HCT116 (cell line): ENCODE data around the gene SMPDL3B. TPM values are rescaled to one million over a fixed set of nuclear protein-coding genes. Genes with fewer than 3 reads are reported as not detected.
"Not testable (repeated sequence)": the region's sequence is repeated elsewhere in the genome, so short reads cannot be mapped to it uniquely, and the experiment has no call there.

ENCODE experiments used
- ATAC-seq: fragments of 200-7000 bp; cut with Tn5 transposase; 2 replicates; pipeline ENCODE4 v1.9.1; 2020; ENCODE audit warnings: mild to moderate bottlenecking, moderate library complexity
- BruUV-seq: library from RNA; stranded (reverse); fragments of 400-500 nt; replicated peaks from 2 replicates; lab custom pipeline; 2021; lab: Mats Ljungman, UMichigan
- CTCF ChIA-PET: fragments of 300-600 bp; sonication (Branson Sonifier 250); formaldehyde crosslinking; loops from one replicate; lab custom pipeline; 2021; ENCODE audit warnings: antibody characterized with exemption; lab: Charles Lee
- POLR2A ChIA-PET: fragments of 300-600, 350-600 bp; sonication (Branson Sonifier 250); formaldehyde crosslinking; loops from one replicate; lab custom pipeline; 2021; ENCODE audit warnings: antibody characterized with exemption; lab: Charles Lee
- RAD21 ChIA-PET, 2 experiments: fragments of 300-600 bp; sonication (Branson Sonifier 250); formaldehyde crosslinking; loops; one replicate each; lab custom pipeline; 2023; ENCODE audit warnings: low total read pairs in 2 of 2; ENCODE audit not compliant: uncharacterized antibody in 2 of 2, unreplicated experiment in 2 of 2, low non-redundant PET in 1 of 2; lab: Charles Lee
- DNase-seq: peaks from one replicate; pipeline ENCODE4 v3.0.0-alpha.2; 2010; ENCODE audit warnings: low read depth, low spot score
- H2AFZ ChIP-seq: fragments of 200-600 bp; shearing (Covaris generic), sonication (generic); 2 replicates; pipeline ENCODE4 v1.6.1; 2017; ENCODE audit warnings: low read depth, mixed run types, mixed read lengths, antibody characterized with exemption, low read length; ENCODE audit not compliant: poor library complexity, severe bottlenecking
- H3K27ac ChIP-seq: 2 replicates; pipeline ENCODE4 v1.5.1; 2012; ENCODE audit warnings: low read depth, low read length
- H3K27me3 ChIP-seq: fragments of 200-600 bp; sonication (generic); 2 replicates; pipeline ENCODE4 v1.6.1; 2016; ENCODE audit warnings: mixed run types, low read length, mixed read lengths; ENCODE audit not compliant: insufficient read depth
- H3K36me3 ChIP-seq, 2 experiments: fragments of 200-500 bp in 1 of 2; fragments of 200-600 bp in 1 of 2; sonication (Bioruptor generic) in 1 of 2; sonication (generic) in 1 of 2; 2 replicates each; pipeline versions ENCODE4 v1.5.1 to v1.6.1; 2014 to 2016; ENCODE audit warnings: low read length in 2 of 2, inconsistent platforms in 1 of 2, mixed read lengths in 1 of 2, mixed run types in 1 of 2; ENCODE audit not compliant: insufficient read depth in 2 of 2, control insufficient read depth in 1 of 2
- H3K4me1 ChIP-seq, 2 experiments: fragments of 200-600 bp in 1 of 2; sonication (generic) in 1 of 2; 2 replicates each; pipeline versions ENCODE4 v1.5.1 to v1.6.1; 2012 to 2017; ENCODE audit warnings: low read length in 2 of 2, inconsistent platforms in 1 of 2, mild to moderate bottlenecking in 1 of 2, mixed read lengths in 1 of 2, mixed run types in 1 of 2, moderate library complexity in 1 of 2; ENCODE audit not compliant: insufficient read depth in 2 of 2, control insufficient read depth in 1 of 2
- H3K4me2 ChIP-seq: fragments of 200-600 bp; sonication (generic); 2 replicates; pipeline ENCODE4 v1.6.1; 2017; ENCODE audit warnings: mixed run types, low read length, mixed read lengths
- H3K4me3 ChIP-seq, 2 experiments: fragments of 200-600 bp in 1 of 2; sonication (generic) in 1 of 2; replicated peaks in 1 of 2; 2 replicates each; pipeline ENCODE4 v1.5.1; 2011 to 2016; ENCODE audit warnings: low read length in 2 of 2, control low read depth in 1 of 2, low read depth in 1 of 2, mild to moderate bottlenecking in 1 of 2, mixed read lengths in 1 of 2, mixed run types in 1 of 2
- H3K79me2 ChIP-seq: fragments of 200-600 bp; sonication (generic); 2 replicates; pipeline ENCODE4 v1.6.1; 2017; ENCODE audit warnings: mild to moderate bottlenecking, mixed run types, low read length, moderate library complexity, mixed read lengths; ENCODE audit not compliant: insufficient read depth
- H3K9ac ChIP-seq: fragments of 200-600 bp; sonication (generic); 2 replicates; pipeline ENCODE4 v1.6.1; 2016; ENCODE audit warnings: low read length, mixed read lengths
- H3K9me2 ChIP-seq: fragments of 200-600 bp; sonication (generic), shearing (Covaris generic); 2 replicates; pipeline ENCODE4 v1.6.1; 2017; ENCODE audit warnings: mixed run types, mild to moderate bottlenecking, moderate library complexity; ENCODE audit not compliant: insufficient read depth
- H3K9me3 ChIP-seq, 2 experiments: fragments of 200-500 bp in 1 of 2; fragments of 200-600 bp in 1 of 2; sonication (Bioruptor generic) in 1 of 2; sonication (generic) in 1 of 2; 2 replicates each; pipeline ENCODE4 v1.6.1; 2014 to 2017; ENCODE audit warnings: low read length in 2 of 2, mixed read lengths in 2 of 2, inconsistent platforms in 1 of 2, low read depth in 1 of 2, mild to moderate bottlenecking in 1 of 2, mixed run types in 1 of 2, moderate library complexity in 1 of 2; ENCODE audit not compliant: control insufficient read depth in 1 of 2, insufficient read depth in 1 of 2
- H4K20me1 ChIP-seq: fragments of 200-600 bp; sonication (generic), shearing (Covaris generic); 2 replicates; pipeline ENCODE4 v1.6.1; 2017; ENCODE audit warnings: mixed run types, mild to moderate bottlenecking, moderate library complexity; ENCODE audit not compliant: insufficient read depth
- CEBPB ChIP-seq: IDR thresholded peaks from 2 replicates; pipeline ENCODE4 v1.6.1; 2012; ENCODE audit warnings: low read depth
- EGR1 ChIP-seq: IDR thresholded peaks from 2 replicates; pipeline ENCODE4 v1.6.1; 2012; ENCODE audit warnings: low read depth
- EZH2 ChIP-seq: fragments of 200-600 bp; sonication (generic); IDR thresholded peaks from 2 replicates; pipeline ENCODE4 v1.6.1; 2017; ENCODE audit warnings: antibody characterized with exemption, mixed run types
- POLR2A ChIP-seq: IDR thresholded peaks from 2 replicates; pipeline ENCODE4 v1.7.0; 2011; ENCODE audit warnings: borderline replicate concordance; ENCODE audit not compliant: insufficient read depth, insufficient read length; ENCODE audit errors: extremely low read depth
- SIN3A ChIP-seq: IDR thresholded peaks from 2 replicates; pipeline ENCODE4 v1.6.1; 2012; ENCODE audit warnings: low read depth
- SP1 ChIP-seq: IDR thresholded peaks from 2 replicates; pipeline ENCODE4 v1.6.1; 2012; ENCODE audit warnings: low read depth
- SRF ChIP-seq: IDR thresholded peaks from 2 replicates; pipeline ENCODE4 v1.6.1; 2012; ENCODE audit warnings: low read depth
- ZFX ChIP-seq: fragments of 450-650 bp; IDR thresholded peaks from 2 replicates; pipeline ENCODE4 v1.6.1; 2017
- ZNF274 ChIP-seq: fragments of 200-500 bp; sonication (Bioruptor generic); IDR thresholded peaks from 2 replicates; pipeline ENCODE4 v1.6.1; 2014; ENCODE audit warnings: mild to moderate bottlenecking, low read depth, low read length, inconsistent platforms
- intact Hi-C: fragments of 100-400 bp; cut with micrococcal nuclease; formaldehyde crosslinking; loops from 2 replicates; pipeline ENCODE4 v1.10.0; 2022
- total RNA-seq: library from RNA; stranded (reverse); gene quantifications from one replicate; pipeline ENCODE4 v1.2.1, GENCODE V29; 2021; ENCODE audit not compliant: unreplicated experiment
- TF ChIP-seq, protein P1 (sequence below): IDR thresholded peaks from 2 replicates; pipeline ENCODE4 v1.6.1; 2012; ENCODE audit warnings: low read depth

The SMPDL3B gene
- total RNA-seq, 1 experiment from 2014 or later = 16.4 TPM

DNA sequence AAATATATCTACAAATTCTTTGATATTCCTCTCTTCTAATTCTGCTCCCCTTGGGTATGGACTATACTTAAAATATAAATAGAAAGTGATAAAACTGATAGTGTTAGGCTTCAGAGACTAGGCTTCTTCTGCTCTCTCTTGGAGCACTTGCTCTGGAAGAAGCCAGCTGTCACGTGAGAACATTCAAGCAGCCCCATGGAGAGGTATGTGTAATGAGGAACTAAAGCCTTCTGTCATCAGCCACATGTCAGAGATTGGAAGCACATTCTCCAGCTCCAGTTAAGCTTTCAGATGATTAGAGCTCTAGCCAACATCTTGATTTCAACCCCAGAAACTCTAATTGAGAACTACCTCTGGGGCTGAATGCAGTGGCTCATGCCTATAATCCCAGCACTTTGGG, 59.3 kb downstream of the SMPDL3B start:
- Histone ChIP-seq H3K9ac (no peak overlapping the region), H3K4me2 (no peak overlapping the region), H3K4me1 (no peaks in the 10 kb centered on the region), H3K27me3 (no peaks in the 10 kb centered on the region), H4K20me1 (no peaks in the 10 kb centered on the region), H3K9me3 (no peaks in the 10 kb centered on the region), H3K27ac (no peak overlapping the region), H2AFZ (no peak overlapping the region), H3K4me3 (no peak overlapping the region), H3K36me3 (peaks cover 30 to 37% of the 10 kb centered on the region in 2 experiments; a peak in 3 of 4 replicates), H3K9me2 (no peaks in the 10 kb centered on the region), H3K79me2 (no peaks in the 10 kb centered on the region)
- DNase-seq = no peak
- no peak for ATAC-seq
- CTCF ChIA-PET = no interaction called here
- RAD21 ChIA-PET = no interaction called here
- TF ChIP-seq, protein P1, sequence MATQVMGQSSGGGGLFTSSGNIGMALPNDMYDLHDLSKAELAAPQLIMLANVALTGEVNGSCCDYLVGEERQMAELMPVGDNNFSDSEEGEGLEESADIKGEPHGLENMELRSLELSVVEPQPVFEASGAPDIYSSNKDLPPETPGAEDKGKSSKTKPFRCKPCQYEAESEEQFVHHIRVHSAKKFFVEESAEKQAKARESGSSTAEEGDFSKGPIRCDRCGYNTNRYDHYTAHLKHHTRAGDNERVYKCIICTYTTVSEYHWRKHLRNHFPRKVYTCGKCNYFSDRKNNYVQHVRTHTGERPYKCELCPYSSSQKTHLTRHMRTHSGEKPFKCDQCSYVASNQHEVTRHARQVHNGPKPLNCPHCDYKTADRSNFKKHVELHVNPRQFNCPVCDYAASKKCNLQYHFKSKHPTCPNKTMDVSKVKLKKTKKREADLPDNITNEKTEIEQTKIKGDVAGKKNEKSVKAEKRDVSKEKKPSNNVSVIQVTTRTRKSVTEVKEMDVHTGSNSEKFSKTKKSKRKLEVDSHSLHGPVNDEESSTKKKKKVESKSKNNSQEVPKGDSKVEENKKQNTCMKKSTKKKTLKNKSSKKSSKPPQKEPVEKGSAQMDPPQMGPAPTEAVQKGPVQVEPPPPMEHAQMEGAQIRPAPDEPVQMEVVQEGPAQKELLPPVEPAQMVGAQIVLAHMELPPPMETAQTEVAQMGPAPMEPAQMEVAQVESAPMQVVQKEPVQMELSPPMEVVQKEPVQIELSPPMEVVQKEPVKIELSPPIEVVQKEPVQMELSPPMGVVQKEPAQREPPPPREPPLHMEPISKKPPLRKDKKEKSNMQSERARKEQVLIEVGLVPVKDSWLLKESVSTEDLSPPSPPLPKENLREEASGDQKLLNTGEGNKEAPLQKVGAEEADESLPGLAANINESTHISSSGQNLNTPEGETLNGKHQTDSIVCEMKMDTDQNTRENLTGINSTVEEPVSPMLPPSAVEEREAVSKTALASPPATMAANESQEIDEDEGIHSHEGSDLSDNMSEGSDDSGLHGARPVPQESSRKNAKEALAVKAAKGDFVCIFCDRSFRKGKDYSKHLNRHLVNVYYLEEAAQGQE = no peak
- no peak for TF ChIP-seq ZFX
- no peak for TF ChIP-seq EGR1
- TF ChIP-seq EZH2 = no peak
- TF ChIP-seq SP1 = no peak
- TF ChIP-seq SRF = no peak
- TF ChIP-seq SIN3A = no peak
- no peak for TF ChIP-seq CEBPB
- no peak for TF ChIP-seq ZNF274
- TF ChIP-seq POLR2A = no peak
- POLR2A ChIA-PET = no interaction called here
- BruUV-seq = no TSS peak
- intact Hi-C loops = no loop called here

DNA sequence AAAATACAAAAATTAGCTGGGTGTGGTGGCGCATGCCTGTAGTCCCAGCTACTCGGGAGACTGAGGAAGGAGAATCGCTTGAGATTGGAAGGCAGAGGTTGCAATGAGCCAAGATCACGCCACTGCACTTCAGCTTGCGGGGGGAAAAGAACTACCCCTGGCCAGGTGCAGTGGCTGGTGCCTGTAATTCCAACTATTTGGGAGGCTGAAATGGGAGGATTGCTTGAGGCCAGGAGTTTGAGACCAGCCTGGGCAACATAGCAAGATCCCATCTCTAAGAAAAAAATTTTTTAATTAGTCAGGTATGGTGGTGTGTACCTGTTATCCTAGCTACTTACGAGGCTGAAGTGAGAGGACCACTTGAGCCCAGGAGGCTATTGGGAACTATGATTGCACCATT, 59.7 kb downstream of the SMPDL3B start:
- POLR2A ChIA-PET, H3K9me3 ChIP-seq, H4K20me1 ChIP-seq, H3K4me2 ChIP-seq, intact Hi-C loops, ATAC-seq, CTCF ChIA-PET, DNase-seq, H3K4me3 ChIP-seq, H3K9me2 ChIP-seq, H3K27ac ChIP-seq, H3K27me3 ChIP-seq, RAD21 ChIA-PET, H3K9ac ChIP-seq, H3K4me1 ChIP-seq, H2AFZ ChIP-seq, H3K79me2 ChIP-seq, BruUV-seq: not testable (repeated sequence)
- peaks cover 30 to 36% of the 10 kb centered on the region in 2 experiments; a peak in 3 of 4 replicates for H3K36me3 ChIP-seq
